GM06990 (cell line): ENCODE results near the gene CTXN1.
A peak's percentile ranks its signal among the peaks of the same experiment; 100 is the strongest.

Source experiments
- DNase-seq: peaks from one replicate; pipeline ENCODE4 v3.0.0-alpha.2; 2011; ENCODE audit not compliant: insufficient read length; ENCODE audit errors: extremely low read depth
- H3K27me3 ChIP-seq: replicated peaks from 2 replicates; pipeline ENCODE4 v1.6.0; 2011; ENCODE audit warnings: low read length; ENCODE audit not compliant: control insufficient read depth, insufficient read depth
- H3K36me3 ChIP-seq: 2 replicates; pipeline ENCODE4 v1.5.1; 2011; ENCODE audit warnings: low read length; ENCODE audit not compliant: control insufficient read depth, insufficient read depth
- H3K4me3 ChIP-seq: replicated peaks from 2 replicates; pipeline ENCODE4 v1.5.1; 2011; ENCODE audit warnings: low read depth, mild to moderate bottlenecking, control low read depth, low read length
- TF ChIP-seq, protein P1 (sequence below): IDR thresholded peaks from 2 replicates; pipeline ENCODE4 v1.5.1; 2011; ENCODE audit warnings: low read length, control low read depth, mild to moderate bottlenecking, inconsistent platforms; ENCODE audit not compliant: insufficient read depth, poor library complexity, severe bottlenecking

The CTXN1 gene

DNA sequence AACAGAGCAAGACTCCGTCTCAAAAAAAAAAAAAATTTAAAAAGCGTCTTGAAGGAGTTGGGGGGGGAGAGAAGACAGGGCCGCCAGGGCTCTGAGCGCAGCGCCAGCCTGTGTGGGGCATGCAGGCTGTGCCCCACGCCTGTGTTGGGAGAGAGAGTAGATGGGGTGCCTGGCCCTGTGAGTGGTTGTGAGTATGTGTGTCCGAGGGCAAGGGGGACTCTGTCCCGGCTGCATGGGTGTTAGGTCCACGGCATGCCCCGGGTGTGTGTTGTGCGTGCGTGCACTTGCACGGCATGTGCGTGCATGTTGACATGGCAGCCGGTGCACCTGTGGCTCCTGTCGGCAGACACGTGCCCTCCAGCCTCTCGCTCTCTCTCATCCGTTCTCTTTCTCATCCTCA is 18.8 kb downstream of the CTXN1 start:
- H3K36me3 ChIP-seq: peaks cover 8% of the 10 kb centered on the region
- peak; percentile 25 for DNase-seq
- H3K4me3 ChIP-seq: no peak overlapping the region
- TF ChIP-seq, protein P1, sequence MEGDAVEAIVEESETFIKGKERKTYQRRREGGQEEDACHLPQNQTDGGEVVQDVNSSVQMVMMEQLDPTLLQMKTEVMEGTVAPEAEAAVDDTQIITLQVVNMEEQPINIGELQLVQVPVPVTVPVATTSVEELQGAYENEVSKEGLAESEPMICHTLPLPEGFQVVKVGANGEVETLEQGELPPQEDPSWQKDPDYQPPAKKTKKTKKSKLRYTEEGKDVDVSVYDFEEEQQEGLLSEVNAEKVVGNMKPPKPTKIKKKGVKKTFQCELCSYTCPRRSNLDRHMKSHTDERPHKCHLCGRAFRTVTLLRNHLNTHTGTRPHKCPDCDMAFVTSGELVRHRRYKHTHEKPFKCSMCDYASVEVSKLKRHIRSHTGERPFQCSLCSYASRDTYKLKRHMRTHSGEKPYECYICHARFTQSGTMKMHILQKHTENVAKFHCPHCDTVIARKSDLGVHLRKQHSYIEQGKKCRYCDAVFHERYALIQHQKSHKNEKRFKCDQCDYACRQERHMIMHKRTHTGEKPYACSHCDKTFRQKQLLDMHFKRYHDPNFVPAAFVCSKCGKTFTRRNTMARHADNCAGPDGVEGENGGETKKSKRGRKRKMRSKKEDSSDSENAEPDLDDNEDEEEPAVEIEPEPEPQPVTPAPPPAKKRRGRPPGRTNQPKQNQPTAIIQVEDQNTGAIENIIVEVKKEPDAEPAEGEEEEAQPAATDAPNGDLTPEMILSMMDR: no peak
- H3K27me3 ChIP-seq: no peaks in the 10 kb centered on the region

DNA sequence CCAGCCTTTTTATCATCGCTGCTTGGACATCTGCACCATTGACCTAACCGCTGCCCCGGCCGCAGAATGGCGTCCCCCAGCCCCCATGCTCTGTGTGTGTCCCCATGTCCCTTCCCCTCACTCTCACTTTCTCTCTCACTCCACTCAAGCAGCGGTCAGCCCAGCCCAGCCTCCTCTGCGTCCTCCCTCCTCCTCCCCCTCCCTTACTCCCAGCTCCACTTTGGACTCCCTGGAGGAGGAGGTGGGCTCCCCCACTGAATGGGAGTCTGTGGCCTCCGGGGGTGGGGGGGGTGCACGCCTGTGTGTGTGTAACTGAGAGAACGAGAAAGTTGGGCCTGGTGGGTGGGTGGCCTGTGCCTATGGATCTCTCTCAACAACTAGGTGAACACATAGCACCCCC is 20.1 kb downstream of the CTXN1 start:
- Histone ChIP-seq H3K27me3 (no peaks in the 10 kb centered on the region), H3K4me3 (no peak overlapping the region), H3K36me3 (peaks cover 5% of the 10 kb centered on the region)
- DNase-seq: no peak
- TF ChIP-seq, protein P1: no peak

DNA sequence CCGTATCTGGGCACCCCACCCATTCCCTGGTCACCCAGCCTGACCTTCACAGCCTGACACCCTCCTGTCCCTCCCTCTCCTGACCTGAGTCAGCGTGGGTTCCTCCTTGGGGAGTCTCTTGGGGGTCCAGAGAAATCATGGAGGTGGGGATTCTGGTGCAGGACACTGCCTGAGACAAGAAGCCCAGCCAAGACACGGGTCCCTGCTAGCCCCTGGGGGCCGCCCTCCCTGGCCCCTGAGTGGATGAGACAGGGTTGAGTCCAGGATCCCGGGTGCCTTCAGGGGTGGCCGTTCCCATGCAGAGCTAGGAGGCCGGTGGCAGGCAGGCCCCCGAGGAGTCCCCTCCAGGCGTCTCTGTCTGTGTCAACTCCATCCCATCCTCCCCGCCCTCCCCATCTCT is 20.7 kb downstream of the CTXN1 start:
- TF ChIP-seq, protein P1: no peak
- Histone ChIP-seq H3K36me3 (peaks cover 3% of the 10 kb centered on the region), H3K4me3 (peak overlapping the region; percentile 88), H3K27me3 (no peaks in the 10 kb centered on the region)
- DNase-seq: no peak

DNA sequence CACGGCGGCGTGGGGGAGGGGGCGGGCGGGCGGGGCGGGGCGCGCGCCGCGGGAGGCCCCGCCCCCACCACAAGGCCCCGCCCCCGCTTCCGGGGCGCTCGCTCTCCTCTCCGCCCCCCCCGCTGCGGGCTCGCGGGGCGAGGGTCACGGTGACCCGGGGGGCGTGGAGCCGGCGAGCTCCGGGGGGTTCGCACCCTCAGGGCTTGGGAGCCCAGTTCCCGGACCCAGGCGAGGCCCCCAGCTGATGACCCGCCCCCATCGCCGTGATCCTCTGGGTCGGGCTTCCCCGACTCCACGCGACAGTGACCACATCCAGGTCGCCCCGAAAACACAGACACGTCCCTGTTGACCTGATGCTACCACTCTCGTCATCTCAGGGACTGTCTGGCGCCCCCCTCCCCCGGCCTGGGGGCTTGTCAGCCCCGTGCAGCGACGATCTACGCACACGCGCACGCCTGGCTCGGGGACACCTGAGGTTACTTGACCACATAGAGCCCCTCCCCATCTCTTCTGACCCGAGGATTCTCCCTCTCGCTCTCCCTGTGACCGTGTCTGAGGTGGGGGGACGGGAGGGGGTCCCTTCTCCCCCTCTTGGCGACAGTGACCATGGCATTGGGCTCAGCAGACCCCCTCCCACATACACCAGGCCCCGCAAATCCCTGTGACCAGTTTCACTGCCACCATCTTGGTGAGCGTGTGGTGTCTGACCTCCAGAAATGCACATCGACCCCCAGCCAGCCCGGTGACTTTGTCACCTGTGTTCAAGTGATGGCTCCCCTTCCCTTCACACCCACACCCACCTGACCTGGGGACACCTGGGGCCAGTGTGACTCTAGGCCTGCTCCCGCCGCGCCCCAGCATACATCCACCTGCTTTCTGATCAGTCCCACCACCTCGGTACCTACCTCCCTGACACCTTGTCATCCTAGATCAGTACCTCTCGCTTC is 21.6 kb downstream of the CTXN1 start:
- no peaks in the 10 kb centered on the region for H3K27me3 ChIP-seq
- DNase-seq: peak; percentile 69
- H3K36me3 ChIP-seq: peaks cover 3% of the 10 kb centered on the region
- TF ChIP-seq, protein P1: no peak
- H3K4me3 ChIP-seq: peak overlapping the region; percentile 88

DNA sequence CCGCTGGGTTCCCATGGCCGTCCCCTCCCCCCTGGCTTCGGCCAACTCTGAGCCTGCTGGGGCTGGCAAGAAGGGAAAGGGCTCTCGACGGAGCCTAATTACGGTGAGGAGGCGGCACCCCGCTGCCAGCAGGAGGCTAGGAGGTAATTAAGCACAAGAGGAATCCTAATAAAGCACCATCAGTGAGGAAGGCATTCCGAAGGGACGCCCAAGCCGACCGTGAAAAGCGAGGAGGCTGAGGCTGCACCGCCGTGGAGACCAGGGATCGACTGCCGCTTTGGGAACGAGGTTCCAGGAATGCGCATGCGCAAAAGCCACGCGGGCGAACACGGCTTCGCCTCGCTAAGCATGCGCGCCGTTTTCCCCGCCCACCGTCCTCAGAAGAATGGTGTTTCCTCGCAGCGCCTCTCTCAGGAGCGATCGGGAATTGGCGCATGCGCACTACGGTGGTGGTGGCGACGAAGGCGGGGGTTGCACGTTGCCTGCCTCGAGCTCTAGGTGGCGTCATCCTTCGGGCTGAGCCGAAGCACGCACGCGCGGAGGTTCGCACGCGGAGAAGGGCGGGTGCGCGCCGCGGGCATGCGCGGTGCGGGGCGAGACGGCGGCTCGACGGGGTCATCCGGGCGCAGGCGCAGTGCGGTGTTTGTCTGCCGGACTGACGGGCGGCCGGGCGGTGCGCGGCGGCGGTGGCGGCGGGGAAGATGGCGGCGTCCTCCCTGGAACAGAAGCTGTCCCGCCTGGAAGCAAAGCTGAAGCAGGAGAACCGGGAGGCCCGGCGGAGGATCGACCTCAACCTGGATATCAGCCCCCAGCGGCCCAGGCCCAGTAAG is 22.5 kb downstream of the CTXN1 start, which contains the start of gene MAP2K7:
MAP2K7 (plus strand) TSS at position 634 of the 830 bp plus-strand sequence; CDS start at position 702, 68 bp downstream.
- Histone ChIP-seq H3K4me3 (peak within 1 kb of the TSS; percentile 88), H3K36me3 (peaks cover 2% of the 10 kb centered on the region; the same call in 1 of the 2 replicates), H3K27me3 (no peaks in the 10 kb centered on the region)
- TF ChIP-seq, protein P1: peak; percentile 86
- DNase-seq: peak; percentile 100
